Panc1 (cell line): ENCODE data around the gene MSANTD2. TPM values are rescaled to one million over a fixed set of nuclear protein-coding genes. Genes with fewer than 3 reads are reported as not detected.

Experiments
- ATAC-seq: fragments of 200-7000 bp; cut with Tn5 transposase; 2 replicates; pipeline ENCODE4 v1.9.1; 2020; ENCODE audit warnings: mild to moderate bottlenecking, moderate library complexity
- BruUV-seq: library from RNA; stranded (reverse); fragments of 400-500 nt; replicated peaks from 2 replicates; lab custom pipeline; 2021; lab: Mats Ljungman, UMichigan
- CTCF ChIA-PET: fragments of 300-600 bp; sonication (Branson Sonifier 250); formaldehyde crosslinking; loops from one replicate; lab custom pipeline; 2022; ENCODE audit warnings: antibody characterized with exemption; lab: Charles Lee
- POLR2A ChIA-PET: fragments of 300-600 bp; sonication (Branson Sonifier 250); formaldehyde crosslinking; loops from one replicate; lab custom pipeline; 2022; ENCODE audit warnings: antibody characterized with exemption; lab: Charles Lee
- DNase-seq: peaks from one replicate; pipeline ENCODE4 v3.0.0-alpha.2; 2010; ENCODE audit warnings: low read depth, low spot score
- H3K27ac ChIP-seq: 2 replicates; pipeline ENCODE4 v1.5.1; 2011; ENCODE audit warnings: mild to moderate bottlenecking, low read length, inconsistent platforms
- H3K27me3 ChIP-seq: fragments of 200-500 bp; sonication (Bioruptor generic); 2 replicates; pipeline ENCODE4 v1.6.0; 2014; ENCODE audit warnings: low read length, inconsistent platforms; ENCODE audit not compliant: control insufficient read depth, insufficient read depth
- H3K36me3 ChIP-seq: fragments of 200-500 bp; sonication (Bioruptor generic); 2 replicates; pipeline ENCODE4 v1.5.1; 2014; ENCODE audit warnings: inconsistent platforms, mild to moderate bottlenecking, low read length, moderate library complexity; ENCODE audit not compliant: control insufficient read depth, insufficient read depth
- H3K4me1 ChIP-seq: 2 replicates; pipeline ENCODE4 v1.5.1; 2011; ENCODE audit warnings: inconsistent platforms, mild to moderate bottlenecking, low read length, moderate library complexity; ENCODE audit not compliant: control insufficient read depth, insufficient read depth
- H3K4me3 ChIP-seq, 2 experiments: 2 replicates each; pipeline ENCODE4 v1.5.1; 2011 to 2012; ENCODE audit warnings: low read depth in 2 of 2, low read length in 2 of 2, mild to moderate bottlenecking in 2 of 2, inconsistent platforms in 1 of 2, moderate library complexity in 1 of 2
- H3K9me3 ChIP-seq: fragments of 200-500 bp; sonication (Bioruptor generic); 2 replicates; pipeline ENCODE4 v1.5.1; 2014; ENCODE audit warnings: low read depth, mild to moderate bottlenecking, inconsistent platforms, low read length, moderate library complexity; ENCODE audit not compliant: control insufficient read depth, insufficient read depth
- CTCF ChIP-seq: fragments of 450-650 bp; IDR thresholded peaks from 2 replicates; pipeline ENCODE4 v1.5.1; 2017; ENCODE audit warnings: mild to moderate bottlenecking
- POLR2AphosphoS5 ChIP-seq: IDR thresholded peaks from 2 replicates; pipeline ENCODE4 v1.6.1; 2012; ENCODE audit warnings: mild to moderate bottlenecking, low read depth, low read length, moderate library complexity
- REST ChIP-seq, 2 experiments: IDR thresholded peaks; 2 replicates each; pipeline ENCODE4 v1.6.1; 2011 to 2012; ENCODE audit warnings: low read depth in 2 of 2, control low read depth in 1 of 2, low read length in 1 of 2, mild to moderate bottlenecking in 1 of 2, moderate library complexity in 1 of 2; ENCODE audit not compliant: insufficient read depth in 1 of 2
- SIN3A ChIP-seq: IDR thresholded peaks from 2 replicates; pipeline ENCODE4 v1.6.1; 2012; ENCODE audit warnings: low read depth, mild to moderate bottlenecking, low read length, moderate library complexity, borderline replicate concordance; ENCODE audit not compliant: insufficient read depth
- TCF7L2 ChIP-seq: IDR thresholded peaks from 2 replicates; pipeline ENCODE4 v1.6.1; 2011; ENCODE audit warnings: mild to moderate bottlenecking, low read depth, low read length, inconsistent platforms
- in situ Hi-C: cut with HindIII; loops from 2 replicates; pipeline ENCODE4 v1.10.0; 2016; ENCODE audit warnings: low sequenced_read_pairs, low pct_unique_long_range_greater_than_20kb
- intact Hi-C: fragments of 100-400 bp; cut with micrococcal nuclease; formaldehyde crosslinking; loops from one replicate; pipeline ENCODE4 v1.10.0; 2022; ENCODE audit not compliant: unreplicated experiment
- total RNA-seq: library from RNA; stranded (reverse); gene quantifications from one replicate; pipeline ENCODE4 v1.2.1, GENCODE V29; 2021; ENCODE audit not compliant: unreplicated experiment

MSANTD2 gene
- total RNA-seq, 1 experiment from 2014 or later, result 20.5 TPM

DNA sequence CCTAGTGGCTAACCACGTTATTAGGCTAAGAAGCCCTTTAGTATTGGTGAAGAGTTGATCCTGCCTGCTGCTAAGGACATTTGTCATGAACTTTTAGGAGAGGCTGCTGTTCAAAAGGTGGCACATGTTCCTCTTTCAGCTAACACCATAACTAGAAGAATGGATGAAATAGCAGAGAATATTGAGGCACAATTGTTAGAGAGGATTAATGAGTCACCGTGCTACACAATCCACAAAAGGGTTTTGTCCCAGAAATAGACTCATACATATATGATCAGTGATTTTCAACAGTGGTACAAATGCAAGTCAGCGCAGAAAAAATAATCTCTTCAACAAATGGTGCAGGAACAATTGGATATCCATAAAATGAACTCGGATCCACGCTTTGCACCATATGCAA is 7.0 kb upstream of the MSANTD2 start:
- no peak for TF ChIP-seq CTCF
- no peak for TF ChIP-seq TCF7L2
- TF ChIP-seq POLR2AphosphoS5, result no peak
- TF ChIP-seq REST (IDR thresholded peaks at IDR 0.05; ENCODE audit: insufficient read depth in 1 of 2, low read depth in 2 of 2, low read length in 1 of 2), result no peak
- no peak for TF ChIP-seq SIN3A
- no TSS peak for BruUV-seq
- ATAC-seq, result no peak
- no peaks in the 10 kb centered on the region for H3K4me1 ChIP-seq
- no peak overlapping the region for H3K4me3 ChIP-seq
- peaks cover 3% of the 10 kb centered on the region; the same call in 1 of the 2 replicates for H3K27me3 ChIP-seq
- intact Hi-C loops, result no loop called here
- DNase-seq, result no peak
- in situ Hi-C loops, result no loop called here
- CTCF ChIA-PET, result no interaction called here
- H3K27ac ChIP-seq, result no peak overlapping the region
- H3K36me3 ChIP-seq, result no peaks in the 10 kb centered on the region
- POLR2A ChIA-PET, result no interaction called here
- H3K9me3 ChIP-seq, result no peaks in the 10 kb centered on the region

DNA sequence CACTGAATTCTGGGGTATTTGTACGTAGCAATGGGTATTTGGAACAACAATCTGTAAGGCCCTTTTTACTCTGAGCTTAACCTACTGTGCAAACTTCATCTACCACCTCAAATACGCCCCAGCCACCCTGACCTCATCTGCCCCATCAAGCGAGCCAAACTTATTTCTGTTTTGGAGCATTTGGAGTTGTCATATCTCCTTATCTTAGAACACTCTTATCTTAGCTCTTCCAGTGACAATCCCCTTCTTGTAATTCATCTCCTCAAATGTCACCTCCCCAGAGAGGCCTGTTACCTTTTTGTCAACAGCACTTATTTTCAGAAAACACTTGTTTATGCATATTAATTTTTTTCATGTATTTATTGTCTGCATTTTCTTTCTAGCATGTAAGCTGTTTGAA is 4.7 kb upstream of the MSANTD2 start:
- Histone ChIP-seq H3K4me3 (no peak overlapping the region), H3K36me3 (no peaks in the 10 kb centered on the region), H3K9me3 (no peaks in the 10 kb centered on the region), H3K27me3 (no peaks in the 10 kb centered on the region), H3K27ac (no peak overlapping the region), H3K4me1 (peaks cover 8% of the 10 kb centered on the region)
- no TSS peak for BruUV-seq
- TF ChIP-seq REST (IDR thresholded peaks at IDR 0.05; ENCODE audit: insufficient read depth in 1 of 2, low read depth in 2 of 2, low read length in 1 of 2) (no peak), CTCF (no peak), TCF7L2 (no peak), POLR2AphosphoS5 (no peak), SIN3A (no peak)
- ChIA-PET CTCF (interaction anchor here (0.6 to 1.2 kb wide), 3 partner anchors 9 to 136 kb away, joined by 3 to 9 read pairs (median 6); no protein-coding TSS in a partner anchor), POLR2A (no interaction called here)
- in situ Hi-C loops (no loop called here), intact Hi-C loops (loop anchor here (5.0 kb wide), 1 partner anchor 32 kb away; no protein-coding TSS in a partner anchor)
- no peak for ATAC-seq
- DNase-seq, result no peak
